ENCODE measurements around the gene MYO18B.

Gene MYO18B

DNA sequence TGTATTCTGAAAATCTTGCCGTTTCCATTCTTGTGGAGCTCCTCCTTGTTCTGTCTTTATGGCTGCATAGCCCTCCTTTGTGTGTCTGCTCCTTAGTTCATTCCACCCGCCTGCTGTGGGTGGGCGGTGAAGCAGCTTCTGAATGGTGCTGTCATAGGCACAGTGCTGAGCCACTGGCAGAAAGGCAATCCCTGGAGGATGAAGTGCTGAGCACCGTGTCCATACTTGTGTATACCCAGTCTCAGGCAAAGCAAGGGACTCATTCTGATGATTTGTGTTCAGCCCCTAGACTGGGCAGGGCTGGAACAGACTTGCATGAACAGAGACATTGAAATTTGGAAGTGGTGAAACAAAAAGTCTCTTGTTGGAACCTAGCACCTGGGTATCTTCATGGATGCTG is 134.9 kb downstream of the MYO18B start:
- DNase-seq, result no peak

DNA sequence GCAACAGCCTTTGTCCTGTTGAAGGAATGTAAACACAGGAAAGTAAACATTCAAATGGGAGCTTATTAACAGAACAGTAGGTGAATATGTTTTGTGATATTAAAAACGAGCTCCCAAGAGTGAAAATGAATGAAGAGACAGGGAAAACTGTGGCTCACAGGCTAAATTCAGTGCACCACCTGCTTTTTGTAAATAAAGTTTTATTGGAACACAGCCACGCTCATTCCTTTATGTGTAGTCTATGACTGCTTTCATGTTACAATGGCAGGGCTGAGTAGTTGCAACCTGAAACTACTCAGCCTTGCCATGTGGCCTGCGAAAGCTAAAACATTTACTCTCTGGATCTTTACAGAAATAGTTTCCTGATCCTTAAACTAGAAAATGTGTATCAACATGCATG is 136.9 kb downstream of the MYO18B start:
- DNase-seq, result no peak

DNA sequence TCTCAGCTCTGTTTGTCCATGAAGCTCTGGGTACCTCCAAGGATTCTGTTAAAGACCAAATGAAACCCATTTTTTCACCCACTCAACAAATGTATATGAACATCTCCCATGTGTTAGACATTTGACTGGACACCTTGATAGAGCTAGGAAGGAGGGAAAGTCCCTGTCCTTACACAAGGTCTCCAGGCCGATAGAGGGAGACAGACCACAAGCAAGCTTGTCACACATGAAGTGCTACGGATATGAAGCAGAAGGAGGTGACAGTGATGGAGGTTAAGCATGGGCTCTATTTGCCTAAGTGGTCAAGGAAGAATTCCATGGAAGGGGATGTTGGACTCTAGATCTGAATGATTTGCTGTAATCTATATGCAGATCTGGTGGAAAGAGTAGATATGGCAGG is 138.5 kb downstream of the MYO18B start:
- DNase-seq, result no peak

DNA sequence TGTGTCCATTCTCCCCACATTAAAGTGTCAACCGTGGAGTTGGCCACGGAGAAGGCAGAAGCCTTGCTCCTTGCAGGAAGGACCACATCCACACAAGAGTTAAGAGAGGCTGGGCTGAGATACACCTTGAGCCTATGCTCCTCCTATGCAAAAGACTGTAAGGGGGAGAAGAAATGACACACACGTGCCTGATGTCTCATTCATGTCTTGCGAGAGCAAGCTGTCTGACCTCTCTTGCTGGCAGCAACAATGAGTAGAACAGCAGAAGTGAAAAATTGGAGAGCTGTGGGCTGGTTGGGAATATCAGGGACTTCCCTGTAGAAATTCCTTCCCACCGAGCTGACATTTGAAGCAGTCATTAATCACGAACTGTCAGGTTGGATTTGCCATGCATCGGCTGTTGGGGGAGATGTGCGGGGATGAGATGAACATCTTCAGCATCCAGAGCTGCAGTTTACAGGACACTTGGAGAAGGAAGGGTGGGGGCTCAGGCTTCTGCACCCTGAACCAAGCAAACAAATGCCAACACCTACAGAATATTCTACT is 139.3 kb downstream of the MYO18B start:
- no peak for DNase-seq

DNA sequence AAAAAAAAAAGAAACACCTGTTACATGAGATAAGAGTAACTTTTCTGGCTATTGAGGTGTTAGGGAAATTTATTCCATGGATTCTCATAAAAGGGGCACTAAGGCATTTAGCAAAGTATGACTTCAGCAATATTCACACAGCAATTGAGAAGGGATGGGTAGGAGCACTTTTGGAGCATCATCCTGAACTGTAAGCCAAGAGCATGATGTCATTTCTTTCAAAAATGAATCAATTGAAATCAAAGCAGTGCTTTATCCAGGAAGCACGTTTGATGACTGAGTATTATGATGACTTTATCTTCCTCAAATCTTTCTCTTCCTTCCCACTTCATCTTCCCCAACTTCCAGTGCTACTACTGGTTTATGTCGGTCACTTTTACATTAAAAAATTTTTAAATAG is 140.4 kb downstream of the MYO18B start:
- no peak for DNase-seq

DNA sequence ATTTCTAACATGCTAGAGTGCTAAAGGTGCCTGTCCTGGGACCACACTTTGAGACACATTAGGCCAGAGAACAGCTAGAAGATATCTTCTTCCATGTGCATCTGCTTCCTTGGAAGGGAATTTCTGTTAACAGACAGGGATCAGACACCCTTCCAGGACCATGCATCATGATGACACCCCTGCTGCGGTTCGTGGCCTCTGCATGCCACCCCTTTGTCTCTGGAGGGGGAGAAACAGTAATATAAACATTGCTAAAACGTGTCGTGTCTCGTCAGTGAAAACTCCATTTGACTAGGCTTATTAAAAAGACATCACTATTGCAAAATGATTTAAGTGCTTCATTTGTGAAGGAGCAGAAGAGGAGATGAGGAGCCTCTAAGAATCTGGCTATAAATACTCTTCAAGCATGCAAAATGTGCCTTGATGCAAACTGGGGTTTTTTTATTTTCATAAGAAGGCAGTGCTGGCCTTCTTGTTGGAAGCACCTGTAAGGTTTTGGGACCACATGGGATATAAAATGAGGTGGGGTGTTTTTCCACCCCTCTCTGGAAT is 141.6 kb downstream of the MYO18B start:
- DNase-seq, result no peak

DNA sequence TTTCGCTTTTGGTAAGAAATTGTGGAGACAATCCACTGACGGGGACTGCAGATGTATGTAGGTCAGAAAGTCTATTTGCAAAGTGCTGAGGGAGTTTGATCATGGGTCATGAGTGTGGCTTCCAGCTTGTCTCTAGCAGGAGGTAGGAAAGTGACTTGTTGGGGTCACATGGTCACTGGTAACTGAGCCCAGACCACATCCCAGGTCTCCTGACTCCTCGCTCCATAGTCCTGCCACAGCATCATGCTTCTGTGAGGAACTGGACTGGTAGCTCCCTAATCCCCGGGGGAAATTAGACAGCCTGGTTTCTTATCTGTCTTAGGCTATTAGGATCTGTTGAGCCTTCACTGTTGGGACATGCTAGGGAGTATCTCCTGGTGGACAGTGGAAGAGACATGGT is 142.1 kb downstream of the MYO18B start:
- no peak for DNase-seq

DNA sequence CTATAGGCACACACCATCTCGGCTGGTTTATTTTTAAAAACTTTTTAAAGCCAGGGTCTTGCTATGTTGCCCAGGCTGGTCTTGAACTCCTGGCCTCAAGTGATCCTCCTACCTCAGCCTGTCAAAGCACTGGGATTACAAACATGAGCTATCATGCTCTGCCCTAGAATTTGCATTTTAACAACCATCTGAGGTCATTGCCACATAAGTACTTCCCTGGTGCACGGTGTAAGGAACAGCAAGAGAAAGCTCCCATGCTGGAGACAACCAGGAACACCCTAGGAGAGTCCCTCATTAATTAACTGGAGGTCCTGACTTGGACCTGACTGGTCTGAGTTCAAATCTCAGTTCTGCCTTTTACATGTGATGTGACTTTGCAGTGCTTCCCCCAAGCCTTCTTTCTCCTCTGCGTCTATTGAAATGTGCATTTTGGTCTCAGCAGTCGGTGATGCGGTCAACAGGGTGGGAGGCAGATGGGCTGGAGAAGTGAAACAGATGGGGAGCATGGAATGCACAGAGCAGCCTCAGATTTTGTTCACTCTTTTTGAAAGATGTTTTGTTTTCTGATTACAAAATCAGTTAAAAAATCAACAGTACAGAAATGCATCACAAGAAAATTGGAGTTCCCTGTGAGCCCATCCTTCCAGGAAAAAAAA is 146.5 kb downstream of the MYO18B start:
- DNase-seq, result peak; percentile 66

DNA sequence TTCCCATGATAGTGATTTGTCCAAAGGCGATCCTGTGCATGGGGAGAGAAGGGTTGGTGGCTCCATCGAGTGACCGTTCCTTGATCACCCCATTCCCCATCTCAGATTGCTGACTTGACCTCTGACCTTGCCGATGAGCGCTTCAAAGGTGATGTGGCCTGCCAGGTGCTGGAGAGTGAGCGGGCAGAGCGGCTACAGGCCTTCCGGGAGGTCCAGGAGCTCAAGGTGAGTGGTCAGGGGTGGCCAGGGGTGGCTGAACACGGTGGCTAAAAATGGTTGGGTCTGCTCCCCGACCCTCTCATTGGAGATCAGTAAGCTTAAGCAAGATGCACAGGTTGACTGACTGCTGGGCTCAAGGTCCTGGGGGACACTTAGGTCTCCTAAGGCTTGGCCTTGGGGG is 148.7 kb downstream of the MYO18B start:
- DNase-seq, result no peak

DNA sequence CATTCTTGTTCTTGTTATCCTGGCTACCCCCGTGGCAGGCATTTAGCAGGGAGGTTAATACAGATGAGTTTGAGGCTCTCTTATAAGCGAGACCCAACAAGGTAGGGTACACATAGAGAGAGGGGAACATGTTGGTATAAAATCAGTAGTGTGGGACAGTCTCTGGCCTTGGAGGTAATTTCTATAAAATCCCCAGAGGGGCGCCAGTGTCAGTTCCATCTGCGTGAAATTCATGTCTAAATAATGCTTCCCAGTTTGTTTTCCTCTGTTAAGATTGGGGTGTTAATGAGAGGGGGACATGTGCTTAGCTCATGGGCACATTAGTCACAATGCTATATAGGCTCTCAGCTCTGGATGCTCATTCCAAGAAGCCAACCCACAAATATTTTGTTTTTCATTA is 150.7 kb downstream of the MYO18B start:
- peak; percentile 62 for DNase-seq

DNA sequence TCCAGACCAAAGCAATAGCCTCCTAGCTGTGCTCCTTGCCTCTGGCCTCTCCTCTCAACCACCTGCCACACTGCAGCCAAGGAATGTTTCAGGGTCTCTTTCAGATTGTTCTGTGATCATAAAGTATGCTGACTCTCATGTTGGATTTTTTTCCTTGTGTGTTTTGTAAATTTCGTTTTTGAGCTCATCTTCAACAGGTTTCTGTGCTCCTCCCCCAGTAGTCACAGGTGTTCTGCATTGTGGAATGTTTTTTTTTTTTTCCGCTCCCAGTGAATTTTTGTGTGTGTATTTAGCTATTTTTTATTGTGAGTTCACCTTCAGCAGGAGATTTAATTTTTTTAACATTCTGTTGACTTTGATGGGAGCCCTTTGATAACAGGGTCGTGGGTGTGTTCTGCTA is 153.7 kb downstream of the MYO18B start:
- DNase-seq, result no peak

DNA sequence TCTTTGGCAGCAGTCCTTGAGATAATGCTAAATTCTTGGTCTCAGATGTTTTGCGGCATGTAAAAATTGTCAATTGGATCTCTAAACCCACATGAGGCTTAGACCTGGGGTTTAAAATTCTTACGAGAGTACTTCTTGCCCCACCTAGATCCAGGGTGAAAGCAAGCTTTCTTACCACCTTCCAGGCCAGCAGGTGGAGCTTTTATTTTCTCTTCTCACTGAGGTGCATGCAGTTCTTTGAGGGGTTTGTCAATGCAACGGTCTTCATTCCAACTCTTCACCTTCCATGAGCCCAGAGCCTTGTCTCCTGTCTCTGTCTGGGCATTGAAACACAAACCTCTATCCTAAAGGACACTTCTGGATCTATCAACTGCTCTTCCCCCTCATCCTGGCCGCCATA is 154.1 kb downstream of the MYO18B start:
- no peak for DNase-seq

DNA sequence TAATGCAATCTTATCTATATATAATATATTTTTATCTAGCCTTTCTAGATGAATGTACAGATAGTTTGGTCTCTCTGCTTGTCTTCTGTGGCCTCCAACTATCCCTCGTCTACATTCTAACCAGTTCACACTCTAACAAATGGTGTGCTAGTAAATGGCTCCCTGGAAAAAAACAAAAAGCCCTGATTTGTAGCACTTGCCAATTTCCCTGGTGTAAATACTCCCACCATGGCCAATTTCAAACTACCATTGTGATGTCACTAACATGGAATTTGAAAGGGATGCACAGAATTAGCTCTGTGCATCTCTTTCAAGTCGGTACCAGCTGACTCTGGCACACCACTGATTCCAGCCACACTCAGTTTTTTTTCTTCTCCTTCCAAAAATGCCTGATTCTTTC is 154.6 kb downstream of the MYO18B start:
- DNase-seq, result no peak

DNA sequence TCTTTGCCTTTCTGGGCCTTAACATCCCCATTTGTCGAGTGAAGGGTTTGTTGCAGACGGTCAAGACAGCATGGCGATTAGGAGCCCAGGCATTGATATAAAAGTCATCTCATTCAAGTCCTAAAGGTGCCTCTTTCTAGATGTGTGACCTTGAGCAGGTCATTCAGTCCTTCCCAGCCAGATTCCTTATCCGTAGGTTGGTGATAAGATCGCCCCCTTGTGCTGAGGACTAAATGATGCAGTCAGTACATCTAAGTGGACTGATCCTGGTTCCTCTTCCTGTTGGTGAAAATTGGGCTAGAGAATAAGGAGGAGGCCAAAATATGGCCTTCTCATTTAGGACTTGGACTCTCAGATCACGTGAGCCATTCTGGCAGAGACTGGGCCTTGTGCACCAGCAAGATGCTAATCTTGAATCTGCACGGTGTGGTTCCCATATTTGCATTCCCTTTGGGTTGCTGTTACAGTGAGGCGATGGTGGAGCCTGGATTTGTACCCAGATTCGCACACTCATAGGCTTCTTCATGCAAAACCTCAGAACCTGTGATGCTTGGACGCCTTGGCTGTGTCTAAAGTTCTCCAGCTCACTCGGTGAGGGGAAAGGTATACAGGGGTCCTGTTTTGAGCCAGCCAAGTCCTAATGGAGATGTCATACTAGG is 156.8 kb downstream of the MYO18B start:
- peak; percentile 3 for DNase-seq

DNA sequence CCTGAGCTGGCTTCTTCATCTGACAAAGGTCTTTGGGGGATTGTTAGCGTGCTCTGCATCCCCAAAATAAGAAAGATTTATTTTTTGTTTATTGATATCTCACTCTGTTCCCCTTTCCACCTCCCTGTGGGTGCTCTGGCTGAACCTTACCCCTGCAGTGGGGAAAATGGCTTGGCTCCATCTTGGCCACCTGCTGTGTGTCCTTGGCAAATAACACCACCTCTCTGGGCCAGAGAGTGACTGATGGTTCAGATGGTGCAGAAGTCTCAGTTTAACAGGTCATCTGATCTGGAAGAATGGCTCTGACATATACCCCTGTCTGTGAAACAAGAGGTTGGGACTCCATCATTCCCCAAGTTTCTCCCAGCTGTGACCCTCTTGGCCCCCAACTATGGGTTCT is 157.6 kb downstream of the MYO18B start:
- no peak for DNase-seq

DNA sequence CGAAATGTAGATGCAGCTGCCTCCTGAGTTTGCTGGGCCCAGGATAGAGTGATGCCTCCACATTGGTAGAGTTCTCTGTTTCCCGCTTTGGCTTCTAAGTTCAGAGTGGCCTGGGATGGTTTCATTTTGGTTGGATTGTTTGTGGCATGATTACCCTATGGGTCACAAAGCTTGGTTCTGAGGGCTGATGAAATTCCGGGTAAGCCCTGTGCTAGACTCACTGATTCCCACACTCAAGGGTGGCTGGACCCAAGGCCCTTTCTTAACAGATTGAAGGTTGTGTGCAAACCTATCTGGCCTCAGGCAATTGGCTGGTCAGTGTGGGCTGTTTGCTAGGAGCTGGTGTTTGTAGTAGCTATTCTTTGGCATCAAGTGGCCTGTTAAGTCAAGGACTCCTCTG is 158.4 kb downstream of the MYO18B start:
- no peak for DNase-seq

DNA sequence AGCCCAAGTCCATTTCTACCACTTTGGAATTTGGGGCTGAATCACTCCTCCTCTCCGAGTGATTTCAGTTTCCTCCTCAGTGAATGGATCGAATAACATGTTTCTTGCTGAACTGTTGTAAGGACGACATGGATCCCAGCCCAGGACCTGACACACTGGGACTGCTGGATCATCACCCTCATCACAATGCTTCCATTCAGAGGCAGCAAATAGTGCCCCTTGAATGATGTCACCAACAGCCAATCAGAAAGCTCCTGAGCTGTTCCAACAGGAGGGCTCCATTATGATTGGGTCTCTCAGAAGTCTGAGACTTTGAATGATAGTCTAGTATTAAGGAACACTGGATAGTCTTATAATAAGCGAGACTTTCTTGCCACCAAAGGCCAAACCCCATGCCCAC is 158.9 kb downstream of the MYO18B start:
- no peak for DNase-seq

DNA sequence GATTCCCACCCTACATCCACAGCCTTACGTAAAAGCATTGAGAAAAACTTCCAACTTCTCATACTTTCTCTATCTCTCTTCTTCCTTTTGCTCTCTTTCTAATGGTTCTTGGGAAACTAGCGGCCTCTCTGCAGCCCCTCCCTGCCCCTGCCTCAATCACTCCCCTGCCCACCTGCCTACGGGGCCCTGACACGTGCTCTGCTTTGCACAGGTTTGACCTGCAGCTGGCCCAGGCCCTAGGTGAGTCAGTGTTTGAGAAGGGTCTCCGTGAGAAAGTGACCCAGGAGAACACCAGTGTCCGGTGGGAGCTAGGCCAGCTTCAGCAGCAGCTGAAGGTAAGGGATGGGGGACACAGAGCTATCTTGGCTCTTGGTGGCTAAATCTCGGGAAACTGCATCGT is 160.4 kb downstream of the MYO18B start:
- DNase-seq, result no peak

DNA sequence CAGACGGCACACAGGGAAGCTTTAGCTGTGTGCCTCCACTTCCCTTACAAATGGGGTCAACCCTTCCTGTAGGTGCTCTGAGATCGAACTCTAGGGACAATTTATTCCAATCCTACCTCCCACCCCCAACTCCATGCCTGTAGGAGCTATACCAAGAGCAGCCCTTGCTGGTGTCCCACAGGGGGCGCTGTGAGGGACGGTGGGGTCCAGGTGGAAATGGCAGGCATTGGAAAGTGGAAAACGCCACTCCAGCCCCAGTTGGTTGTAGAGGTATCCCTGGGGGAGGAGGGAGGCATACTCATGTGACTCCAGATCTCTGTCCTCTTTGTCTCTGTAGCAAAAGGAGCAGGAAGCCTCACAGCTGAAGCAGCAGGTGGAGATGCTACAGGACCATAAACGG is 161.3 kb downstream of the MYO18B start:
- no peak for DNase-seq

DNA sequence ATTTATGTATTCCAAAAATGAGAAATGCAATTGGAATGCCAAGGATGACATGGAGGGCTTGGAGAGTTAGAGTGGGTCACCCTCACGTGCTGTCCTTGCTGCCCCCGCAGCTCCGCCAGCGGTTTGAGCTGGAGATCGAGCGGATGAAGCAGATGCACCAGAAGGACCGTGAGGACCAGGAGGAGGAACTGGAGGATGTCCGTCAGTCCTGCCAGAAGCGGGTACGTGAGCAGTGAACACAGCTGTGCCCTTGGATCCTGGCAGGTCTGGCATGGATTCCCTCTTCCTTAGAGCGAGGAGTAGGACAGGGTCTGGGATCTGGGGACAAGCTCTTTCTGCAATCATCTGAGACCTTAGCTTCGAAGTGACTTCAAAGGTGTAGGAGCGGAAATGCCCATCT is 166.2 kb downstream of the MYO18B start:
- DNase-seq, result no peak

DNA sequence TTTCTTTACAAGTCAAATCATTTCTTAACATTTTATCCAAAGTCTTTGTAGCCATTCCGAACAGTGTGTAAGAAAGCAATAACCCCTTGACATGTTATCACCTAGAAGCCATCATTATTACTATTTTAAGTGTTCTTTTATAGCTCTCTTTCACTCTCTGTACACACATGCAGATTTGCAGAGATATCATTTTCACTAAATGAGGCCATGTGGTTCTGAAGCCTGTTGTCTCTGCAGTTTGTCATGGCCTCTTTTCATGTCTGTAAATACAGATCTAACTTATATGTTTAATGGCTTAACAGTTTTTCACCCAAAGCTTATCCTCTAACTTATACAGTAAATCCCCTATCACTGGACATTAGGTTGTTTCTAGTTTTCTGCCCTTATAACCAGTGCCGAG is 166.8 kb downstream of the MYO18B start:
- no peak for DNase-seq

DNA sequence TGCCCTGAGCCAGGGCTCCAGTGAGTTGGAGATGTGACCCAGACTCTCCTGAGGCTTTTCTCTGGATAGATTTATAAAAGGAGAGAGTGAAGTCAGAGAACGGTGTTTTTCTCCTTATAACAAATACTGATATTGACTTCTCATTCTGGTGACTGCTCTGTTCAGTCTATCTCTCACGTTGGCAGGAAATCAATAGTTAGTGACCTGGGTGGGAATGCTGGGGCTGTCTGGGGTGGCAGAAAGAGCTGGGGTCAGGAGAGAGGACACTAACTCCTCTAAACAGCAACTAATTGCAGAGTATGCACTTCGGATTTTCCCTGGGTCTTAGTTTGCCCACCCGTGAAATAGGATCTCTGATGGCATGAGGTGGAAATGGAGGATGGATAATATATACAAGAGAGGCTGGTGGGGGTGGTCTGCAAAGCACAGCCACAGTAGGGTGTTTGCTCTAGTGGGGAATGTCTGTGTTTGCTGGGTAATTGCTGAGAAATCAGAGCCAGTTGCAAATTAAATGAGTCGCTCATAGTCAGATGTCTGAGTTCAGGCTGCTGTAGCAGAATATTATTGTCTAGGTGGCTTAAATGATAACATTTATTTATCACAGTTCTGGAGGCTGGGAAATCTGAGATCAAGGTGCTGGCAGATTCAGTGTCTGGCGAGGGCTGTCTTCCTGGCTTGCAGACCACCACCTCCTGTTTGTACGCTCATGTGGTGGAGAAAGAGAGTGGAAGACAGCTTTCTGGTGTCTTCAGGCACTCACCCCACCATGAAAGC is 167.8 kb downstream of the MYO18B start:
- no peak for DNase-seq

DNA sequence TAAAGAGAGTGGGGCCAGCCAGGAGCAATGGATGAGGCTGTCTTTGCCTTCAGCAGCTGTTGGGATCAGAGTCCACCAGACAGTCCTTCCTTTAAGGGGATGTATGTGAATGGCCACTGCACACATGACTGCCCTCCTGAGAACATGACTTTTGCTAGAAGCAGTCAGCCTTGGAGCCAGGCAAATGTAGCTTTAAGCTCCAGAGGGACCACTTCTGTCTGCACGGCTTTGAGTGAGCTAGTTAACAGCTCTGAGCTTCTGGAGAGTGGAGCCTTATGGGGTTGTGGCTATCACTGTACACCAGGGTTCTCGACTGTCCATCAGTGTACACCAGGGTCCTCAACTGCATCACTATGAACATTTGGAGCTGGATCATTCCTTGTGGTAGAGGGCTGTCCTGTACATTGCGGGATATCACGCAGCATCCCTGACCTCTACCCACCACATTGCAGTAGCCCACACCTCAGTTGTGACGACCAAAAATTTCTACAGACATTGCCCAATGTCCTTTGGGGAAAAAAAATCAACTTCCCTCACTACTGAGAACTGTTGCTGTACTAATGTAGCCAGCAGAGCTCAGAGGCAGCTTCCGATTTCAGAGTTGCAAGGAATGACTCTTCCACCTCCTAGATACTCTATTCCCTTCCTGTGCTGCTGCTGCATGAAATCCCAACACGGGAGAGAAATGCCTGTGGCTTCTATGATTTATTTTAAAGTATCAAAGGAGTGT is 169.4 kb downstream of the MYO18B start:
- DNase-seq, result no peak
